Subcutaneous adipose tissue (tissue), 4 donors: ENCODE measurements around the gene IPCEF1. TPM values are rescaled to one million over a fixed set of nuclear protein-coding genes. Genes with fewer than 3 reads are reported as not detected.

Source experiments
- total RNA-seq, 4 donors: library from RNA; depleted of rRNA; stranded (reverse); fragments of >200 nt; gene quantifications; one replicate each; pipeline ENCODE4 v1.1.0, GENCODE V29; 2016

IPCEF1 gene
- total RNA-seq, 4 donors from 2014 or later = 0.82 to 2.9 (median 1.5) TPM

Other genes with a start within 250 kb of the IPCEF1 start
- 1 to 10 TPM; 2.4 to 5.5 (median 3.3) TPM for gene CNKSR3, start 153.9 kb upstream of the IPCEF1 start, total RNA-seq